Measurements from ENCODE around the gene CYLD. TPM values are rescaled to one million over a fixed set of nuclear protein-coding genes. Genes with fewer than 3 reads are reported as not detected.

CYLD gene
- total RNA-seq: 100 to 1,000 TPM; 133 to 135 TPM

GRCh38 chr16:50741781-50742575, at the start of gene CYLD:
Gene CYLD (plus strand): TSS chr16:50742086. CDS start chr16:50749699, 7,613 bp downstream.
- Mint-ChIP-seq H3K4me3 (peak within 1 kb of the TSS; percentile 94), H3K27me3 (no peaks in the 10 kb centered on the region), H3K9me3 (no peaks in the 10 kb centered on the region), H3K4me1 (ENCODE audit: low read depth) (peaks cover 44% of the 10 kb centered on the region), H3K36me3 (peaks cover 30% of the 10 kb centered on the region), H3K27ac (peak within 1 kb of the TSS; percentile 97)
- CTCF ChIA-PET: interaction anchor here (0.6 to 9.9 kb wide), 14 partner anchors 16 to 717 kb away, joined by 3 to 153 read pairs (median 5); partner anchors contain the start of gene CNEP1R1
- DNase-seq: peak; percentile 100
- intact Hi-C loops (cut with micrococcal nuclease): loop anchor here (1.0 to 10.0 kb wide), 6 partner anchors 44 to 717 kb away; partner anchors contain the start of genes ADCY7, CNEP1R1 and NKD1
- POLR2A ChIA-PET: interaction anchor here (0.8 to 7.2 kb wide), 10 partner anchors 11 to 75 kb away, joined by 3 to 81 read pairs (median 6); partner anchors contain the start of gene SNX20

GRCh38 chr16:50692644-50692998, 49.3 kb upstream of the CYLD start:
- Mint-ChIP-seq H3K9me3 (no peaks in the 10 kb centered on the region), H3K27me3 (no peaks in the 10 kb centered on the region), H3K27ac (peak overlapping the region; percentile 43), H3K4me3 (peak overlapping the region; percentile 66), H3K4me1 (ENCODE audit: low read depth) (peaks cover 60% of the 10 kb centered on the region), H3K36me3 (peaks cover 14% of the 10 kb centered on the region)
- no peak for DNase-seq
- intact Hi-C loops (cut with micrococcal nuclease): no loop called here
- CTCF ChIA-PET: no interaction called here
- POLR2A ChIA-PET: no interaction called here

- peaks cover 65% of the 10 kb centered on the region for H3K4me1 Mint-ChIP-seq (ENCODE audit: low read depth)
Observed at GRCh38 chr16:50692999-50693781, 48.7 kb upstream of the CYLD start, which contains the start of gene NOD2. Gene NOD2 (plus strand): TSS chr16:50693606. CDS start chr16:50699496, 5,890 bp downstream.

GRCh38 chr16:50694206-50694605, 47.7 kb upstream of the CYLD start:
- H3K36me3 Mint-ChIP-seq: peaks cover 16% of the 10 kb centered on the region
- DNase-seq: no peak
- peak overlapping the region; percentile 81 for H3K27ac Mint-ChIP-seq
- ChIA-PET POLR2A (interaction anchor here (1.4 to 7.9 kb wide), 4 partner anchors 12 to 53 kb away, joined by 3 to 123 read pairs (median 6); partner anchors contain the start of genes CYLD and SNX20), CTCF (interaction anchor here (0.9 to 3.9 kb wide), 8 partner anchors 10 to 112 kb away, joined by 3 to 14 read pairs (median 5); partner anchors contain the start of gene SNX20)
- peaks cover 70% of the 10 kb centered on the region for H3K4me1 Mint-ChIP-seq (ENCODE audit: low read depth)
- intact Hi-C loops (cut with micrococcal nuclease): no loop called here
- peak overlapping the region; percentile 87 for H3K4me3 Mint-ChIP-seq
- no peaks in the 10 kb centered on the region for H3K27me3 Mint-ChIP-seq
- no peaks in the 10 kb centered on the region for H3K9me3 Mint-ChIP-seq

More at GRCh38 chr16:50692999-50693781, 48.7 kb upstream of the CYLD start, which contains the start of gene NOD2:
- intact Hi-C loops (cut with micrococcal nuclease): no loop called here
- peak; percentile 51 for DNase-seq
- Mint-ChIP-seq H3K4me3 (peak within 1 kb of the TSS; percentile 87), H3K36me3 (peaks cover 14% of the 10 kb centered on the region), H3K27me3 (no peaks in the 10 kb centered on the region), H3K9me3 (no peaks in the 10 kb centered on the region), H3K27ac (peak within 1 kb of the TSS; percentile 81)
- ChIA-PET POLR2A (interaction anchor here (2.2 to 7.9 kb wide), 2 partner anchors 11 to 54 kb away, joined by 8 to 123 read pairs; partner anchors contain the start of gene SNX20), CTCF (interaction anchor here (1.4 to 3.9 kb wide), 5 partner anchors 9 to 113 kb away, joined by 4 to 14 read pairs (median 9); partner anchors contain the start of gene SNX20)

GRCh38 chr16:50695017-50696000, 46.6 kb upstream of the CYLD start:
- POLR2A ChIA-PET: interaction anchor here (1.4 to 7.9 kb wide), 4 partner anchors 14 to 52 kb away, joined by 3 to 123 read pairs (median 6); partner anchors contain the start of genes CYLD and SNX20
- H3K4me3 Mint-ChIP-seq: peak overlapping the region; percentile 87
- H3K27ac Mint-ChIP-seq: peak overlapping the region; percentile 98
- H3K36me3 Mint-ChIP-seq: peaks cover 19% of the 10 kb centered on the region
- intact Hi-C loops (cut with micrococcal nuclease): loop anchor here (5.0 kb wide), 1 partner anchor 418 kb away; no protein-coding TSS in a partner anchor
- CTCF ChIA-PET: interaction anchor here (0.9 to 8.6 kb wide), 8 partner anchors 11 to 111 kb away, joined by 3 to 60 read pairs (median 6); no protein-coding TSS in a partner anchor
- H3K4me1 Mint-ChIP-seq (ENCODE audit: low read depth): peaks cover 76% of the 10 kb centered on the region
- no peak for DNase-seq
- no peaks in the 10 kb centered on the region for H3K9me3 Mint-ChIP-seq
- H3K27me3 Mint-ChIP-seq: no peaks in the 10 kb centered on the region

- intact Hi-C loops (cut with micrococcal nuclease): loop anchor here (1.0 to 5.0 kb wide), 2 partner anchors 12 to 419 kb away; no protein-coding TSS in a partner anchor
- ChIA-PET CTCF (interaction anchor here (1.0 to 8.6 kb wide), 8 partner anchors 11 to 110 kb away, joined by 3 to 60 read pairs (median 8); no protein-coding TSS in a partner anchor), POLR2A (interaction anchor here (0.7 to 7.9 kb wide), 3 partner anchors 14 to 48 kb away, joined by 4 to 123 read pairs (median 81); partner anchors contain the start of genes CYLD and SNX20)
Observed at GRCh38 chr16:50696126-50696525, 45.8 kb upstream of the CYLD start.

GRCh38 chr16:50696575-50697420, 45.1 kb upstream of the CYLD start:
- intact Hi-C loops (cut with micrococcal nuclease): loop anchor here (1.0 to 5.0 kb wide), 2 partner anchors 12 to 419 kb away; no protein-coding TSS in a partner anchor
- ChIA-PET CTCF (interaction anchor here (0.8 to 8.6 kb wide), 10 partner anchors 12 to 110 kb away, joined by 3 to 60 read pairs (median 8); partner anchors contain the start of gene SNX20), POLR2A (interaction anchor here (0.7 to 7.9 kb wide), 4 partner anchors 15 to 48 kb away, joined by 4 to 123 read pairs (median 43); partner anchors contain the start of genes CYLD and SNX20)
- peak overlapping the region; percentile 78 for H3K4me3 Mint-ChIP-seq
- peaks cover 89% of the 10 kb centered on the region for H3K4me1 Mint-ChIP-seq (ENCODE audit: low read depth)
- no peaks in the 10 kb centered on the region for H3K9me3 Mint-ChIP-seq
- no peaks in the 10 kb centered on the region for H3K27me3 Mint-ChIP-seq
- H3K27ac Mint-ChIP-seq: peak overlapping the region; percentile 98
- peak; percentile 90 for DNase-seq
- H3K36me3 Mint-ChIP-seq: peaks cover 31% of the 10 kb centered on the region

More at GRCh38 chr16:50696126-50696525, 45.8 kb upstream of the CYLD start:
- Mint-ChIP-seq H3K4me1 (ENCODE audit: low read depth) (peaks cover 83% of the 10 kb centered on the region), H3K9me3 (no peaks in the 10 kb centered on the region), H3K27me3 (no peaks in the 10 kb centered on the region), H3K36me3 (peaks cover 25% of the 10 kb centered on the region), H3K4me3 (peak overlapping the region; percentile 20), H3K27ac (peak overlapping the region; percentile 98)
- no peak for DNase-seq

- peaks cover 32% of the 10 kb centered on the region for H3K36me3 Mint-ChIP-seq
- peak overlapping the region; percentile 98 for H3K27ac Mint-ChIP-seq
- peak overlapping the region; percentile 78 for H3K4me3 Mint-ChIP-seq
- no peak for DNase-seq
- H3K4me1 Mint-ChIP-seq (ENCODE audit: low read depth): peaks cover 91% of the 10 kb centered on the region
- ChIA-PET POLR2A (interaction anchor here (1.2 to 7.9 kb wide), 5 partner anchors 11 to 47 kb away, joined by 4 to 123 read pairs (median 21); partner anchors contain the start of genes CYLD and SNX20), CTCF (interaction anchor here (0.8 to 8.6 kb wide), 9 partner anchors 12 to 109 kb away, joined by 3 to 60 read pairs (median 7); partner anchors contain the start of genes CYLD and SNX20)
- no peaks in the 10 kb centered on the region for H3K27me3 Mint-ChIP-seq
- H3K9me3 Mint-ChIP-seq: no peaks in the 10 kb centered on the region
- intact Hi-C loops (cut with micrococcal nuclease): loop anchor here (5.0 kb wide), 1 partner anchor 420 kb away; no protein-coding TSS in a partner anchor
Observed at GRCh38 chr16:50697421-50697715, 44.5 kb upstream of the CYLD start.

GRCh38 chr16:50697881-50698767, 43.8 kb upstream of the CYLD start:
- Mint-ChIP-seq H3K9me3 (no peaks in the 10 kb centered on the region), H3K4me1 (ENCODE audit: low read depth) (peaks cover 88% of the 10 kb centered on the region), H3K4me3 (peak overlapping the region; percentile 78), H3K27ac (peak overlapping the region; percentile 98), H3K36me3 (peaks cover 34% of the 10 kb centered on the region), H3K27me3 (no peaks in the 10 kb centered on the region)
- DNase-seq: peak; percentile 85
- ChIA-PET POLR2A (interaction anchor here (1.1 to 7.9 kb wide), 7 partner anchors 10 to 46 kb away, joined by 3 to 123 read pairs (median 5); partner anchors contain the start of genes CYLD and SNX20), CTCF (interaction anchor here (0.7 to 8.6 kb wide), 11 partner anchors 13 to 108 kb away, joined by 3 to 60 read pairs (median 7); partner anchors contain the start of genes CYLD and SNX20)
- intact Hi-C loops (cut with micrococcal nuclease): loop anchor here (1.0 to 5.0 kb wide), 4 partner anchors 17 to 421 kb away; partner anchors contain the start of gene SNX20

Data from activated CD4-positive, alpha-beta memory T cell treated with anti-CD3 and anti-CD28 coated beads for 36 hours (primary cell).